SK-N-SH (cell line): Measurements from ENCODE around the gene TNPO2. TPM values are rescaled to one million over a fixed set of nuclear protein-coding genes. Genes with fewer than 3 reads are reported as not detected.

Experiments
- CTCF ChIA-PET: fragments of 300-600, 350-600 bp; formaldehyde crosslinking; extraction: SDS; loops from one replicate; lab custom pipeline; 2021; lab: Yijun Ruan, JAX
- POLR2A ChIA-PET: fragments of 350-600 bp; sonication (Branson Sonifier 250); formaldehyde crosslinking; extraction: SDS; loops from one replicate; lab custom pipeline; 2020; ENCODE audit warnings: antibody characterized with exemption, inconsistent platforms; lab: Yijun Ruan, JAX
- DNase-seq: peaks from one replicate; pipeline ENCODE4 v3.0.0; 2012
- H2AFZ ChIP-seq: fragments of 200-600 bp; sonication (generic); 2 replicates; pipeline ENCODE4 v1.8.1; 2016; ENCODE audit warnings: antibody characterized with exemption, mild to moderate bottlenecking, low read depth
- H3F3A ChIP-seq: fragments of 200-600 bp; sonication (generic); replicated peaks from 2 replicates; pipeline ENCODE3; 2016; ENCODE audit warnings: antibody characterized with exemption, mild to moderate bottlenecking; ENCODE audit not compliant: insufficient read depth
- H3K27ac ChIP-seq, 2 experiments: fragments of 200-500 bp in 1 of 2; fragments of 200-600 bp in 1 of 2; sonication (Bioruptor generic) in 1 of 2; sonication (generic), shearing (Covaris generic) in 1 of 2; 2 replicates each; pipeline versions ENCODE4 v1.5.1 to v1.6.1; 2014 to 2016; ENCODE audit warnings: low read depth in 2 of 2, inconsistent platforms in 1 of 2, low read length in 1 of 2, mild to moderate bottlenecking in 1 of 2, mixed read lengths in 1 of 2
- H3K27me3 ChIP-seq: fragments of 200-600 bp; sonication (generic), shearing (Covaris generic); 2 replicates; pipeline ENCODE4 v1.6.1; 2016; ENCODE audit warnings: mixed run types; ENCODE audit not compliant: insufficient read depth
- H3K36me3 ChIP-seq, 2 experiments: fragments of 200-500 bp in 1 of 2; fragments of 200-600 bp in 1 of 2; sonication (Bioruptor generic) in 1 of 2; sonication (generic) in 1 of 2; replicated peaks in 1 of 2; 2 replicates each; pipeline versions ENCODE3 to v1.5.1; 2014 to 2016; ENCODE audit warnings: low read length in 1 of 2, mild to moderate bottlenecking in 1 of 2; ENCODE audit not compliant: insufficient read depth in 2 of 2, control insufficient read depth in 1 of 2
- H3K4me1 ChIP-seq, 2 experiments: fragments of 200-500 bp in 1 of 2; fragments of 200-600 bp in 1 of 2; sonication (Bioruptor generic) in 1 of 2; sonication (generic), shearing (Covaris generic) in 1 of 2; 2 replicates each; pipeline versions ENCODE4 v1.5.1 to v1.6.1; 2014 to 2016; ENCODE audit warnings: low read depth in 1 of 2, low read length in 1 of 2, mixed run types in 1 of 2; ENCODE audit not compliant: insufficient read depth in 2 of 2, control insufficient read depth in 1 of 2
- H3K4me2 ChIP-seq: fragments of 200-600 bp; sonication (generic), shearing (Covaris generic); 2 replicates; pipeline ENCODE4 v1.6.1; 2017; ENCODE audit warnings: mixed run types
- H3K4me3 ChIP-seq, 2 experiments: fragments of 200-500 bp in 1 of 2; fragments of 200-600 bp in 1 of 2; sonication (Bioruptor generic) in 1 of 2; sonication (generic), shearing (Covaris generic) in 1 of 2; 2 replicates each; pipeline versions ENCODE4 v1.5.1 to v1.8.1; 2014 to 2016; ENCODE audit warnings: low read depth in 2 of 2, inconsistent platforms in 1 of 2, low read length in 1 of 2, mild to moderate bottlenecking in 1 of 2, mixed read lengths in 1 of 2, moderate library complexity in 1 of 2
- H3K79me2 ChIP-seq: fragments of 200-600 bp; sonication (generic); 2 replicates; pipeline ENCODE4 v1.8.1; 2017; ENCODE audit warnings: mild to moderate bottlenecking; ENCODE audit not compliant: insufficient read depth
- H3K9ac ChIP-seq: fragments of 200-600 bp; sonication (generic); 2 replicates; pipeline ENCODE4 v1.6.1; 2017; ENCODE audit warnings: mixed run types
- H3K9me2 ChIP-seq: fragments of 200-600 bp; sonication (generic); 2 replicates; pipeline ENCODE4 v1.6.1; 2017; ENCODE audit warnings: mixed run types
- H3K9me3 ChIP-seq: fragments of 200-600 bp; sonication (generic); 2 replicates; pipeline ENCODE4 v1.6.1; 2017; ENCODE audit warnings: mixed run types, mild to moderate bottlenecking, moderate library complexity
- H4K20me1 ChIP-seq: fragments of 200-600 bp; sonication (generic); 2 replicates; pipeline ENCODE4 v1.6.1; 2017; ENCODE audit warnings: mild to moderate bottlenecking, mixed run types; ENCODE audit not compliant: insufficient read depth
- CTCF ChIP-seq: fragments of 200-600 bp; sonication (generic); IDR thresholded peaks from 2 replicates; pipeline ENCODE4 v1.6.1; 2017; ENCODE audit warnings: antibody characterized with exemption, mild to moderate bottlenecking, moderate library complexity
- ELF1 ChIP-seq: IDR thresholded peaks from 2 replicates; pipeline ENCODE4 v1.4.0; 2012
- EP300 ChIP-seq, 2 experiments: IDR thresholded peaks; 2 replicates each; pipeline versions ENCODE4 v1.4.0 to v1.6.1; 2012; ENCODE audit warnings: borderline replicate concordance in 1 of 2, low read depth in 1 of 2, low read length in 1 of 2
- EZH2phosphoT487 ChIP-seq: fragments of 200-600 bp; sonication (generic); IDR thresholded peaks from 2 replicates; pipeline ENCODE4 v1.6.1; 2017; ENCODE audit warnings: low read depth, mixed run types, mild to moderate bottlenecking, antibody characterized with exemption, moderate library complexity, borderline replicate concordance
- FOSL2 ChIP-seq: IDR thresholded peaks from 2 replicates; pipeline ENCODE4 v1.4.0; 2012; ENCODE audit warnings: low read depth, mild to moderate bottlenecking, moderate library complexity, borderline replicate concordance
- GABPA ChIP-seq: IDR thresholded peaks from 2 replicates; pipeline ENCODE4 v1.4.0; 2012; ENCODE audit warnings: low read depth, mild to moderate bottlenecking
- MAX ChIP-seq: IDR thresholded peaks from 2 replicates; pipeline ENCODE4 v1.4.0; 2012; ENCODE audit warnings: low read depth
- MEF2A ChIP-seq: IDR thresholded peaks from 2 replicates; pipeline ENCODE4 v1.4.0; 2012; ENCODE audit warnings: low read depth, borderline replicate concordance
- MXI1 ChIP-seq: IDR thresholded peaks from 2 replicates; pipeline ENCODE4 v1.6.1; 2012; ENCODE audit warnings: mild to moderate bottlenecking, low read depth, low read length, improper control_type of control experiment
- NRF1 ChIP-seq: IDR thresholded peaks from 2 replicates; pipeline ENCODE4 v1.6.1; 2012; ENCODE audit warnings: low read depth, mild to moderate bottlenecking, low read length
- PBX3 ChIP-seq: IDR thresholded peaks from 2 replicates; pipeline ENCODE4; 2012
- RCOR1 ChIP-seq: fragments of 150-350 bp; IDR thresholded peaks from 2 replicates; pipeline ENCODE4 v1.6.1; 2017; ENCODE audit warnings: antibody characterized with exemption, low read length
- REST ChIP-seq: IDR thresholded peaks from 2 replicates; pipeline ENCODE4 v1.6.1; 2012; ENCODE audit warnings: mild to moderate bottlenecking, low read depth, low read length, moderate library complexity
- RFX5 ChIP-seq: IDR thresholded peaks from 2 replicates; pipeline ENCODE4 v1.6.1; 2012; ENCODE audit warnings: mild to moderate bottlenecking, improper control_type of control experiment, low read length
- TAF1 ChIP-seq: IDR thresholded peaks from 2 replicates; pipeline ENCODE4 v1.6.1; 2012; ENCODE audit warnings: low read depth, mild to moderate bottlenecking, low read length, moderate library complexity, borderline replicate concordance
- TCF12 ChIP-seq: IDR thresholded peaks from 2 replicates; pipeline ENCODE4 v1.4.0; 2012
- TEAD4 ChIP-seq: IDR thresholded peaks from 2 replicates; pipeline ENCODE4 v1.4.0; 2012; ENCODE audit warnings: mild to moderate bottlenecking, borderline replicate concordance; ENCODE audit not compliant: insufficient read depth
- USF1 ChIP-seq: IDR thresholded peaks from 2 replicates; pipeline ENCODE4 v1.4.0; 2012; ENCODE audit warnings: low read depth, borderline replicate concordance
- USF2 ChIP-seq: fragments of 150-350 bp; IDR thresholded peaks from 2 replicates; pipeline ENCODE4 v1.6.1; 2017; ENCODE audit warnings: antibody characterized with exemption, low read length, low read depth, borderline replicate concordance
- WGBS: methylation state at CpG from one replicate; pipeline ENCODE4 v1.1.6; 2017; ENCODE audit warnings: low lambda C conversion rate; 5-methylcytosine and 5-hydroxymethylcytosine counted together
- polyA plus RNA-seq, 3 experiments: library from polyadenylated mRNA; depleted of rRNA; stranded (reverse); fragments of >200 nt; gene quantifications; 2 replicates each; pipeline ENCODE4 v1.2.3, GENCODE V29; 2012

Gene TNPO2
- polyA plus RNA-seq, 1 of the 3 experiments (the other 2 are of a cell fraction): 82.4 TPM

GRCh38 chr19:12652219-12652618 is 71.5 kb downstream of the TNPO2 start:
- ChIA-PET CTCF (interaction anchor here (1.2 to 1.4 kb wide), 2 partner anchors 13 to 20 kb away, joined by 3 to 8 read pairs; no protein-coding TSS in a partner anchor), POLR2A (no interaction called here)
- Histone ChIP-seq H3F3A (no peaks in the 10 kb centered on the region), H2AFZ (no peak overlapping the region), H4K20me1 (no peaks in the 10 kb centered on the region), H3K36me3 (peaks cover 0 to 3% of the 10 kb centered on the region in 2 experiments), H3K79me2 (no peaks in the 10 kb centered on the region), H3K4me3 (no peak overlapping the region), H3K4me2 (no peak overlapping the region), H3K27ac (no peak overlapping the region), H3K4me1 (peaks cover 0 to 8% of the 10 kb centered on the region in 2 experiments; a peak in 1 of 4 replicates), H3K9me2 (no peaks in the 10 kb centered on the region), H3K9me3 (no peaks in the 10 kb centered on the region), H3K9ac (no peak overlapping the region), H3K27me3 (no peaks in the 10 kb centered on the region)
- 95% methylated on average over 5 of the region's 6 CpGs for WGBS
- DNase-seq: no peak
- TF ChIP-seq EZH2phosphoT487: no peak
- no peak for TF ChIP-seq FOSL2
- no peak for TF ChIP-seq CTCF
- TF ChIP-seq USF2: no peak
- no peak for TF ChIP-seq TAF1
- TF ChIP-seq PBX3: no peak
- TF ChIP-seq GABPA: no peak
- no peak for TF ChIP-seq REST
- TF ChIP-seq TCF12: no peak
- TF ChIP-seq USF1: no peak
- no peak for TF ChIP-seq NRF1
- no peak for TF ChIP-seq MEF2A
- no peak for TF ChIP-seq ELF1
- TF ChIP-seq RCOR1: no peak
- no peak for TF ChIP-seq TEAD4
- TF ChIP-seq RFX5: no peak
- no peak for TF ChIP-seq EP300 (IDR thresholded peaks at IDR 0.05; ENCODE audit: borderline replicate concordance in 1 of 2, low read depth in 1 of 2, low read length in 1 of 2)
- no peak for TF ChIP-seq MXI1
- TF ChIP-seq MAX: no peak
